ENCODE measurements around the gene CALHM6.

GRCh38 chr6:116512734-116513133, 51.6 kb downstream of the CALHM6 start:
- TF ChIP-seq CTCF (IDR thresholded peaks at IDR 0.05) (no peak), POLR2A (IDR thresholded peaks at IDR 0.05) (no peak)

All from thyroid gland (tissue), 4 donors.